ENCODE results near the gene COX4I1.
"Not testable (repeated sequence)": the region's sequence is repeated elsewhere in the genome, so short reads cannot be mapped to it uniquely, and the experiment has no call there.

The COX4I1 gene

DNA sequence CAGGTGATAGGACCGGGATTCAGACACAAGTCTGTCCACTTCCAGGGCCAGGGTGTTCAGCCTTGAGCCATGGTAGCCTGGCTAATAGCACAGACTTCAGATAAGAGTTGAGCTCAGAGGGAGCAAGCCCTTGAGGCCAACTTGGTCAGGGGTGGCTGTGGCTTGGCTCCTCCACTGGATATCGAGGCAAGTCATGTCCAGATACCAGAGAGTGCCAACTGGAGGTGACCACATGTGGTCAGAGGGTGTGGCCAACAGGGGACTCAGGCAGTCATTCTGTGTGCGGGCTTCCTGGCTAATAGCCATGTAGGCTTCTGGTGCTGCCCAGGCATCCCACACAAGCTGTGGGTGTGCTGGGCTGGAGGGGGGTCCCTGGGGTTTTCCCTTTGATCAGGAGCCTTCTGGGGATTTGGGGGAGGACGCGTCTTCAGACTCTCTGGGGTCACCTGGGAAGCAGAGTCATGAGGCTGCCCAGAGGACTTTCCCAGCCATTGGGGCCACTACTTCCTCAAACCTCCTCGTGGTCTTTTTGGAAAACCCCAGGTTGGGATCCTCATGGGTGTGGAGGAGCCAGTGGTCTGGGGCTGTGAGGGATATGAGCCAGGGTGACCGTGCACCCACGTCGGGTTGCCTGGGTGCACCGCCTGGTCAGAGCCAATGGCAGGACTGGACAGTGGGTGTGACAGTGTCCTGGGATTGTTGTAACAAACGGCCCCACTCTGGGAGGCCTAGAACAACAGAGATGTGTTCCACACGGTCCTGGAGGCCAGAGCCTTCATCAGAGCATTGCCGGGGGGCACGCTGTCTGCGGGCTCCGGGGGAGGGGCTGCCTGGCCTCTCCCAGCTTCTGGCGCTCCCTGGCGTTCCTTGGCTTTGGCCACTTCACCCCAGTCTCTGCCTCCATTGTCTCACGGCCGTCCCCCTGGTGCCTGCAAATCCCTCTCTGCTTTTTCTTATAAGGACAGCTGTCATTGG is 25.0 kb downstream of the COX4I1 start:
- DNase-seq (ENCODE audit: low read depth) = no peak

DNA sequence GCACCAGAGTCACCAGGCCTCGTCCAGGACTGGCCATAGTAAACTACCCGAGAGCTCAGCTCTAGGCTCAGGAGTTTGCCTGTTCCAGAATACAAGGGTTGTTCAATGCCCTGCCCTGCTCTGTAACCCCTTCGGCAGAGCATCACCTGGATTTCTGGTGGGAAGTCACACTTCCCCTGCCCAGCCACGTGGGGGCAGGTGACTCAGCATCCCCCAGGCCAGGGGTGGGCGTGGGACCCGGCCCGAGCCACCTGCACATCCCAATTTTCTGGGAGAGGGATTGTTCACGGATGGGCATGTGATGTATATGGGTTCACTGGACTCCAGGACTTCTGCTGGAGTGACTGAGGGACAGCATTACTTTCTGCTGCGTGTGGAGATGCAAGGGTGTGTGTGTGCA is 25.8 kb downstream of the COX4I1 start:
- DNase-seq (ENCODE audit: low read depth) = no peak

DNA sequence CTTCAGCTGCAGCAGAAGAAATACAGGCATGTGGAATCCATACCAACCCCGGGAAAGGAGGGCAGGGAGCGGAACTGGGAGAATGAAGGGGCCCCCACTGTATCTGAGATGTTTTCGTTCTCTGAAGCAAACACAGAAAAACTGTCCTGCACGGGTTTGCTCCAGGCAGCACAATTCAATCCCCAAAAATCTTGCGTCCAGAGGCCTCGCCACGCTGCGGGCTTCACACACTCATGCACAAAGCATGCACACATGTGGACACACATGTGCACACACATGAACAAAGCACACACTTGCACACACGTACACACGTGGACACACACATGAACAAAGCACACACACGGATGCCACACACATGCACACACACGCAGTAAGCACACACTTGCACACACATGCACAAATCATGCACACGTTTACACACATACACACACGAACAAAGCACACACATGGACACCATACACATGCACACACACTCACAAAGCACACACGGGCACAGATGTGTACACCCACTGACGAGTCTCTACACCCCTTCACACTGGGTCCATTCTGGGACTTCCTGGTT is 27.3 kb downstream of the COX4I1 start:
- no peak for DNase-seq (ENCODE audit: low read depth)

DNA sequence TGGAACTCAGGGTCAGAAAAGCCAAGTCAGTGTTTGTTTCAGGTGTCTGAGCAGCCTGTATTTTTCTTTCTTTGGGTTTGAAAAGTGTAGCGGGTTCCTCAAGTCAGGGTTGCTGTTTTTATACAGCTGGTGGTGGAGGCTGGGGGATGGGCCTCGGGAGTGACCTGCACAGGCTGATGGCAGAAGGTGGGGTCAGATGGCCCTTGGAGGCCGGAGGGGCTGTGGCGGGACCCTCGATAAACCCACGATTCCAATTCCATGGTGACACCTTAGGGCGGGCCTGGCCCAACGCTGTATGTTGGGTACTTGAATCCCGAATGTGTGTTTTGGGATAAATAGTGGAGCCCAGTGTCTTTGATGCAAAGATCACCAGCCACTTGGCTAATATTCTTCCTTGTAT is 28.7 kb downstream of the COX4I1 start:
- DNase-seq (ENCODE audit: low read depth) = no peak

DNA sequence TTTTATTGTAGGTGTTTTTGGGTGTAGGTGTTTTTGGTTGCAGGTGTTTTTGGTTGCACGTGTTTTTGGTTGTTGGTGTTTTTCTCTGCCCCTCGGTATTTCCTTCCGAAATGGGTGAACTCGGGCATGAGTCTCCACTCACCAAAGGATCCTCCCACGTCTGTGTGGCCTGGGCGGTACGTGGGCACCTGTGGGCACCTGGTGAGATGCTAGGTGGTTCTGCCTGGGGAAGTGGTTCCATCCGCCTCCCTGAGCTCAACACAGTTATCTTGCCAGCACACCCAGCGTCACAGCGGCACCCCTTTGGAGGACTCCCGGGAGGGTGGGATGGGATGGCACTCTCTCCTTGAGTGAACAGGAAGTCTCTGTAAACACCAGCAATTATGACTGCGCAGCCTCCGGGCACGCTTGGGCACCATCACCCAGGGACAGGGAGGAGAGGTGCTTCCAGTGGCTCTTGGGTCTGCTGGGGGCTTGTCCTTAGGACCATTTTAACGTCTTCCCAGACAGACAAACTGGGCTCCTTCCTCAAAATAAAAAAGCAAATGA is 29.8 kb downstream of the COX4I1 start:
- DNase-seq (ENCODE audit: low read depth) = no peak

DNA sequence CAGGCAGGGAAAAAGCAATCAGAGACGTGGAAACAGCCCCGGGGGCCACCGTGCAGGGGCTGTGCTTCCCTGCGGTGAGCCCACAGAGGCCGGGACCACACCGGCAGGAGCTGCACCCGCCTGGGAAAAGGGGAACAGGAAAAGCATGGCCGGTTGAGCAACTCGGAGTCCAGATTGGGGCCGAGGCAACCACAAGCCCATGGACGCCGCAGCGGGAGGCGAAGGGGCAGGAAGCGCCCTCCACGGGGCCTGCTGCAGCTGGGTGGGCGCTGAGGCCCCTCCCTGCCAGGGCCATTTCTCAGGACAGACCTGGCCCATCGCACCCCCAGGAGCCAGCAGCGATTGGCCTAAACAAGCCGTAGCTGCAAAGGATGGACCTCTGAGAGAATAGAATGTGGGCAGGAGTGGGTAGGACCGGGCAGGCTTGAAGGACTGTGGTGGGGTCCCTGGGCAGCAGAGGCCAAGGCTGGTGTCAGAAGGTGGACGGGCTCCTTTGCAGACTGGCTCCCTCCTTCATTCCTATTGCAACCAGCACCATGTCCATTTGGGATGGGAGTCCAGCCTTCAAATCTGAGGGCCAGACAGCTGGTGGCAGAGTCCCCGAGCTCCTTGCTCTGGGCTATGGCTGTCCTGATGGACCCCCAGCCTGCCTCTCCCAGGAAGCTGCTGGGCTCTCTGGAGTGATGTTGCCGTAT is 30.4 kb downstream of the COX4I1 start:
- no peak for DNase-seq (ENCODE audit: low read depth)

DNA sequence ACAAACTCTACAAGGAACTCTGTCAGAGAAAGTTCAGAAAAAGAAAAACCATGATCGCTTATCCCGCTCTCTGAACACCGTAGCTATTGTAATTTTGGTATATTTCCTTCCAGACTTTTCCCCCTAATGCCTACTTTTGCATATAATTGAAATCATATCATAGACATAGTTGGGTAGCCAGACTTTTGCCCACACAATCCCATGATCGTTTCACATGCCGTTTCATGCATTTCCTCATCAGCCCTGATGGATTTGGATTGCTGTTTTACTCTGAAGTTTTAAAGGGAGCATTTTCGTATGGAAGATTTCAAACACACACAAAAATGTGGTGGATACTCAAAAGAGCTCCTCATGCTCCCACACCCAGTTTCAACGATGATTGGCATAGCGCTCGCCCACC is 31.3 kb downstream of the COX4I1 start:
- DNase-seq (ENCODE audit: low read depth) = no peak

DNA sequence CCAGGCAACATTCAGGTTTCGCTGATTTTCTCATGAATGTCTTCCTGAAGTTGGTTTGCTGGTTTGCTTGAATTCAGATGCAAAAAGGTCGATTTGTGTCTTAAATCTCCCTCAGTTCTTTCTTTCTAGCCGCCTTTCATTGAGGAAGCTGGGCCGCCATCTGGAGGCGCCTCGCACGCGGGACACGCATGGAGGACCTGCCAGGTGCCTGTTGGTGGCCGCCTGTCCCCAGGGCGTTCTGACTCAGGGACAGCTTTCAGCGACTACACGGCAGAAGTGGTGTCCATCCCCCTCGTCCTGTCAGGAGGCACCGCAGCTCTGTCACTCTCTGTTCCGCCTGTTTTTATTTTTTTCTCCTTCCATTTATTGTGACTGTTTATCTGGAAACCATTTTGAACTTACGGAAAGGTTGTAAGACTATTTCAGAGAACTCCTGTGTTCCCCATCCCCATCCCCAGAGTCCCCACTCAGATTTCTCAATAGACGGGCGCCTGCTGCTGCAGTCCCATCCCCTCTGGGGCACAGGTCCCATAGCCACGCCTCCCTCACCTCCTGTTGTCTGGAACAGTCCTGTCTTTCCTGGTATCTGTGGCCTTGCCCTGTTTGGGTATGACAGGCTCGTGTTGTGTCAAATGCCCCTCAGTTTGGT is 33.2 kb downstream of the COX4I1 start:
- DNase-seq (ENCODE audit: low read depth) = no peak

DNA sequence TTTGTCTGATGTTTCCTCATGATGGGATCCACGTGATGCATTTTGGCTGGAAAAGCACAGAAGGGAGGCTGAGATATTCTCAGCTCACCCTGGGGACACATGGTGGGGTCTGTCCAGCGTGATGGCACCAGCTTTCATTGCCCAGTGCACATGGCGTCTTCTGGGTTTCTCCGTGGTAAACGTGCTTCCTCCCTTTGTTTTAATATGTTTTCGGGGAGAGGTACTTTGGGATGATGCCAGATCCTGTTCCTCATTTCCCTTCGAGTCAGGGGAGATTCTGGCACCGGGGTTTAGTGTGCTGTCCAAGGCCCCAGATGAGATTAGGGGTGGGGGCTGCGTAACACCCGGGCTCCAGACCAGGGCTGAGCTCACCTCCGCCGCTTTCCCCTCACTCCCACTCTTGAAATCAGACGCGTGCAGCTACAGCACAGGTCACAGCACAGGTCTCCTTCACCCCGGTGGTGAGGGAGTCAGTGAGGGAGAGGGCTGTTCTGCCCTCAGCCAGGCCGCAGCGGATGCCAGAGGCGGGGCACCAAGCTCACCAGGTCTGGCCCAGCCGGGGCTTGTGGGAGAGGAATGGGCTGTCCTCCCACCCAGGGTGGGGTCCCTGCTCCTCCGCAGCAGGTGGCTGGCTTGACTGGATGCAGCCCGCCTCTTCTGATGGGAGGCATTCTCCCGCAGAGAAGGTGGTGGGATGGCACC is 33.9 kb downstream of the COX4I1 start:
- no peak for DNase-seq (ENCODE audit: low read depth)

DNA sequence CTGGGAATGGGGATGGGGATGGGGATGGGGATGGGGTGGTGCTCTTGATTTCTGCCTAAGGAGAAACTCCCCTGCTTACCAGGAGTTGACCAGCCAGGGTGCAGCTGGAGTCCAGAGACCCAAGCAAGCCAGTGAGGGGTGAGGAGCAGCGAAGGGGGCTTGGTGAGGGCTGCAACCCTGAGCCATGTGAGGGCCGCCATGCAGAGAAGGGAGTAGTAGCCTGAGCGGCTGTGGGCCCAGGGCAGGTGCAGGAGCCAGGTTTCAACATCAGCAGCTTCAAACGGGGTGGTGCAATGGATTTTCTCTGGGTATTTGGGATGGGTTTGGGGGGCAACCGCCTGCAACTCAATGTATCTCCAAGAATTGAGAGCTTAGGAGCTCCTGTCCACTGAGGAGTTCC is 35.2 kb downstream of the COX4I1 start:
- no peak for DNase-seq (ENCODE audit: low read depth)

DNA sequence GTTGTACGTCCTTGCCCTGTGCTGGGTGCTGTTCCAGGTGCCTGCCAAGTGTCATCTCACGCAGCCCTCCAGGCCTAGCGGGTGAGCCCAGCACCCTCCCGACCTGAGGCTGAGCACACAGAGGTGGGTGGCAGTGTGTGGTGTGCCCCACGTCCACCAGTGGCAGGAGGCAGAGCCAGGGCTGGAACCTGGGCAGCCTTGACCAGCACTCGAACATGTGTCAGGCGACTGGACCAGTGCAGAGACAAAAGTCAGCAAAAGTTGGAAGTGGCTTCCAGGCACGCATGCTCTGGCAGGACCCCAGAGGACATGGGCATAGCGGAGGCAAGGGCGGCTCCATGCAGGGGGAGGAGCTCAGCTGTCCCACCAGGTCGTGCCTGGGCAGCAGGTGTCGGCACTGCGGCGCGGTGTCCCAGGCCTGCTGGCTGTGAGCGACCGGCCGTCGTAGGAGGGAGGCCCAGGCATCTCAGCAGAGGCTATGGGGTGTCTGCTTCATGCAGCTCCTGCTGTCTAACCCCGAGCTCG is 35.8 kb downstream of the COX4I1 start:
- no peak for DNase-seq (ENCODE audit: low read depth)

DNA sequence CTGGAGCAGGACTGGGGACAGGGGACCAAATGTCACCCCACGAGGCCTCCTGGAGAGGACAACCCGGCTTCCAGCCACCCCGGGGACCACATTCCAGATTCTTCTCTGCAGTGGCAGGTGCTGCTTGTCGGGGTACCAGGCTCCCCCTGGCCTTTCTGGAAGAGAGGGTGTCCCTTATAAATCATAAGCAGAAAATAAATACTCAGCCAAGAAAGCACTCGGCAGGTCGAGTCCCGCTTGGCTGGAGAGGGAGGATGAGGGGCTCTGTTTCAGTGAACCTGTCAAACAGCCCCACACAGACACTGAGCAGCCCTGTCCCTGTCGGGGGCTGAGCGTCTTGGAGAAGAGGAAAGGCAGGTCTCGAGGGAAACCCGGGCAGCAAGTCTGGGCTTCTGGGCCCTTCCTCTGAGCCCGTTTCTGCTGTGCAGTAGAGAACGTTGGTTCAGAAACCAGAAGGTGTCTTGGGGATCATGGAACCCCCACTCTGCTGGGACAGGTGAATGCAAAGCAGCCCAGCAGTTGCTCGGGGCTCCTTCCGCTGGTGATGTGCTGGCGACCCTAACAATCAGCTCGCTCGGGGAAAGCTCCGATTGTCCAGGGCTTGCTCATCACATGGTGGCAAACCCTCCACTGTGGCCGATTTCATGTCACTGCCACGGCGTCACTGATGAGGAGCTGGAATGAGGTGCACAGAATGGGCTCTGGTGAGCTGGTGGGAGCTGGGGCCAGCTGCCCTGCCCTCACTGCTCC is 36.6 kb downstream of the COX4I1 start:
- DNase-seq (ENCODE audit: low read depth) = no peak

DNA sequence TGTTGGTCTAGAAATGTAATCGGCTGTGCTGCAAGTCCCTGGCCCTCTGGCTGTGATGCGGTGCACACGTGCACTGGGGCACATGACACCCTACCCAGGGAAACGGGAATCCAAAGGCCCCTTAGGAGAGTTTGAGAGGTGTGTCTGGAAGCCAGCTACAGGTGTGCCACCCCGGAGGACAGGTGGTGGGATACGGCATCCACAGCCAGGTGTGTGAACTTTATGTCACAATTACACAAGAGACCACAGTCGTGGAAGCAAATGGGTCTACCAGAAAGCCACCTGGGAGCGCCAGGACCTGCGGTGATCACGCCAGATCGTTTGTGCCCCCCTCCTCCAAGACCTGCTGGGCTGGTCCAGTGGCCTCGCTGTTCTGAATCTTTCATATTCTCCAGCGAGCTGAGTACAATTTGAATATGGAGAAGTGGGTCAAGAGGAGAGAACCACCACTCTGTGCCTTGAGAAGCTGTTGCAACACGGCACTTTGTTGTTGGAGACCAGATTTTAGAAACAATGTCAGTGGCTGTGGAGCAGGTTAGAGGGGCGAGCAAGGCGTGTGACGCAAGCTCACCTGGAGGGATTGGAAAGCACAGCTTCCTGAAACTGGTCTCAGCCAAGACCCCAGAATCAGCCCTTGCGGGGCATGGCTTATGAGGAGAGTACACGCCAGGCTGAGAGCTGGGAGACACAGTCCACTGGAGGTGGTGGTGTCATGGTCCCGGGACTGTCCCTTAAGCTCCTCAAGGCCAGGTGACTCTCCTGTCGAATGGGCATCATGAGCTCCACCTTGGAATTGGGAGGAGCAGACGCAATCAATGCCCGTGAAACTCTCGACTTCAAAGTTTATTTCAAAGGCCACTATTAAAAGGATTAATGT is 37.4 kb downstream of the COX4I1 start:
- DNase-seq (ENCODE audit: low read depth) = no peak

DNA sequence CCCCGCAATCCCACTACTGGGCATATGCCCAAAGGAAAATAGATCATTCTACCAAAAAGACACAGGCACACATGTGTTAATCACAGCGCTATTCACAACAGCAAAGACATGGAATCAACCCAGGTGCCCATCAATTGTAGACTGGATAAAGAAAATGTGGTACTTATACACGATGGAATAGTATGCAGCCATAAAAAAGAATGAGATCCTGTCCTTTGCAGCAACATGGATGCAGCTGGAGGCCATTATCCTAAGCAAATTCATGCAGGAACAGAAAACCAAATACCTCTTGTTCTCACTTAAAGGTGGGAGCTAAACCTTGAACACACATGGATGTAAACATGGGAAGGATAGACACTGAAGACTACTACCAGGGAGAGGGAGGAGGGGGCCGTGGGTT is 38.2 kb downstream of the COX4I1 start:
- DNase-seq (ENCODE audit: low read depth) = not testable (repeated sequence)

DNA sequence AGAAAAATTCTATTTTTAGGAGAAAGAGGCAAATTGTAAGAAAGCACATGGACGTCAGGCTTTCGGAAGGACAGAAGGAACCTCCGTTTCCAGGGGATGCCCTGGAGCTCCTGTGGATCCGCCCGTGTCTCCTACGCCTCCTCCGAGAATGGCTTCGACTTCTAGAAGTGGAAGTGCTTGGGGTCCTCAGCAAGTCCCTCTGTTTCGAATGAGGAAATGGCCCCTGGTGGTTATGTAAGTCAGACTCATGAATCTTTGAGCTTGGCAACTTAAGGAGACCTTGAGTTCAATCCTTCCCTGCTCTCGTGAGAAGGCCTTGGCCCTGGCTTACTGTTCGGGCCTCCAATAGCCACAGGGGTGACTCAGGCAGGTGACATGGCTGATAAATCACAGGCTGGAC is 38.9 kb downstream of the COX4I1 start:
- DNase-seq (ENCODE audit: low read depth) = no peak

DNA sequence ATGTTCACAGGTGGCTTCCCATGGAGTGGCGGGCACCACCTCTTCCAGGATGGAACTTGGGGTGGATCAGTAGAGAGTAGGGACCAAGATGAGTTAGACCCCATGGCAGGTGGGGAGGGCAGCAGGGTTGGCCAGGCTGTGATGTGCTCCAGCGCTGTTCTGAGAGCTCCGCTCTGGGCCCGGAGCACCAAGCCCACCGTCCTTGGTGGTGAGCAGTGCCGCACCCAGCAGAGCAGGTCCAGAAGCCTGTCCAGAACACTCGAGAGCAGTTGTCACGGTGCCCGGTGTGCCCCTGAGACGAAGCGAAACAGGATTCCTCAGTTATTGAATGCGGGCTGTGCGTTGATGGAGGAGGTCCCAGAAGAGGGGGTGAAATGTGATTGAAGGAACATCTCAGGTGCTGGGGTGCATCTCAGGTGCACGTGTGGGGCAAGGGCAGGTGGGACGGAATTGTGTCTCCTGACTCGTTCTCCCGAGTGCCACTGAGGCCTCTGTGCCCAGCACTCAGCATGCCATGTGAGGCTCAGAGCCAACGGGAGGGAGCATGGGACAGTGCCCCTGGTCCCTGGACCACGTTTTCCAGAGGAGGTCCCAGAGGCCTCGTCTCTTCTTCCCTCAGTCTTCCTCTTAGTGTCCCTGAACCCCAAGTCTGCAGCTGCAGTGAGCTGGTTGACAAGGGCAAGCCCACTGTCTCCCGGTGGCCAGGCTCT is 39.5 kb downstream of the COX4I1 start:
- no peak for DNase-seq (ENCODE audit: low read depth)

DNA sequence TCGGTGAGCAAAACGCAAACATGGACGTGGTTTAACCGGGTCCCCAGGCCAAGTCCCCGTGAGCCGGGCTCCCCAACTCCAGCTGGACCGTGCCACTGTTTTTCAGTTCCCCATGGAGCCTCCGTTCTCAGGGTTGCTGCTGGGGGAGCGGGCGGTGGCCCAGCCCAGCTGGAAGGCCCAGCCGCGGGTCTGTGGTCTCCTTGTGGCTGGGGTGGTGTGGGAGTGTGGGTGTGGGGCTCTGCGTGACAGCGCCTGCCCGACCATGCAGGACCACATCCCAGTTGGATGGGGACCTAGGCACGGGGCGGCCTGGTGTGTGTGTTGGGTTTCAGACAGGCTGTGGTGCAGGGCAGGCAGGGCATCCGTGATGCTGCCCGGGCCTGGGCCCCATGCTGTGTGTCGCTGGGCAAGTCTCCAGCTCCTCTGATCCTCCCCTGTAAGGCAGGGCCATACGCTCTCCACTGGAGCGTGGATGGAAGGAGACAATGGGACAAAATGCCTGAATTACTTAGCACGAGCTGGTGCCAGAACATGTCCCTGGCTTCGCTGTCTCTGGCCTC is 40.3 kb downstream of the COX4I1 start:
- no peak for DNase-seq (ENCODE audit: low read depth)

DNA sequence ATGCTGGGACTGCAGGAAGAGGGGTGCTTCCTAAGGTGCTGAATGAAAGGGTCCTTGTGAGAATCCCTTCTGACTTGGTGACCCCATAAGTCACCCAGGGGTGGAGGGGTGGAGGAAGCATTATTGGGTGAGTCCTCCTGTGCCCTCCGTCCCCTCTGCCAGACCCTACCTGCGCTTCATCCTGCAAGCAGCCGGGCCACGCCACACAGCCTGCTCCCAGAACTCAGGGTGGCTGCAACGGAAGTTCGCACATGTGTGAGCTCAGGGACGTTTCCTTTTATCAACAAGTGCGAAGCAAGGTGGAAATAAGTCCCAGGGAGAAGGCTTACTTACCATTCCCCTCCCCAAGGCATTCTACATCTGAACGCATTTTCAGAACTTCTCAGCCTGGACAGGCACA is 40.9 kb downstream of the COX4I1 start:
- no peak for DNase-seq (ENCODE audit: low read depth)

DNA sequence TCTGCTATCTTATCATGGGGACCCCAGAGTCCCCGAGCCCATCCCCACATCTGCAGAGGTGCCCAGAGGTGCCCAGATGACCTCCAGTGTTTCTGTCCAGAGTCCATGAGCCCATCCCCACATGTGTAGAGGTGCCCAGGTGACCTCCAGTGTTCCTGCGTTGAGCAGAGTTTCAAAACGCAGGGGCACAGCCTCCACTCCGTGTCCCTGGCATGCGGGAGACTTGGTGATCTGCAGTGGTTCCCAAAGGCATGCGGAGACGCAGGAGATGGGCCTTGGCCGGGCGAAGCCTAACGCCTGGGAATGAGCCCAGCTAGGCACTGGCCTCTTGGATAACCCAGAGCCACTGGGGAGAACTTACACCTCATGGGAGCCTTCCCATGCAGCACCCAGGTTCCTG is 41.3 kb downstream of the COX4I1 start:
- no peak for DNase-seq (ENCODE audit: low read depth)

Data from stimulated activated CD4-positive, alpha-beta T cell treated with anti-CD3 and anti-CD28 coated beads, Interleukin-2, amount 100 ng/mL, for 4 hours (primary cell).